Vagina (tissue), 2 donors: ENCODE results near the gene KCNH8.

Experiments used
- CTCF ChIP-seq, 3 experiments: fragments of 450-650 bp in 2 of 3; fragments of 200-600 bp in 1 of 3; sonication (generic) in 1 of 3; IDR thresholded peaks; one replicate each; pipeline ENCODE4 v1.5.1; 2017 to 2019; ENCODE audit warnings: antibody characterized with exemption in 3 of 3, mild to moderate bottlenecking in 2 of 3, moderate library complexity in 2 of 3
- POLR2A ChIP-seq, 2 donors: fragments of 450-650 bp; IDR thresholded peaks; one replicate each; pipeline ENCODE4 v1.6.1; 2017; ENCODE audit warnings: antibody characterized with exemption in 2 of 2, mild to moderate bottlenecking in 2 of 2, moderate library complexity in 2 of 2

- TF ChIP-seq CTCF (IDR thresholded peaks at IDR 0.05) = no peak
- TF ChIP-seq POLR2A (IDR thresholded peaks at IDR 0.05) = no peak
Observed at GRCh38 chr3:19457449-19457848, 309.1 kb downstream of the KCNH8 start.
